GM19455 (cell line): Measurements from ENCODE around the gene RANBP3L.
"Not testable (repeated sequence)": the region's sequence is repeated elsewhere in the genome, so short reads cannot be mapped to it uniquely, and the experiment has no call there.

Experiments used
- ATAC-seq: cut with Tn5 transposase; IDR thresholded peaks from one replicate; pipeline ENCODE4 v1.9.1; 2021; ENCODE audit not compliant: unreplicated experiment

The RANBP3L gene

DNA sequence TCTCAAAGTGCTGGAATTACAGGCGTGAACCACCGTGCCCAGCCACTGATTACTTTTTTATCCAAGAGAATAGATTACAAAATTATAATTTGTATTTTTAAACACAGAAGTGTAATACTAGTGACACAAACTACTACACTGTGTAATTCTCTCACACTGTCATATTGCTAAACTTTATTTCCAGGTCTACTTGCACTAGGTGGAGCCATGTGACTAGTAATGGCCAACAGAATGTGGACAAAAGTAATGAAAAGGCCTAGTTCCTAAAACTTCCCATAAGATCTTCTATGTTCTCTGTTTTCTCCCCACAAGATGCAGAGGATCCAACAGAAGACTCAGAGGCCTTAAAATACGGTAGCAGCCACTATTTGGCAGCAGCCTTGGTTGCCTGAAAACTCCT is 87.3 kb downstream of the RANBP3L start:
- ATAC-seq: no peak

DNA sequence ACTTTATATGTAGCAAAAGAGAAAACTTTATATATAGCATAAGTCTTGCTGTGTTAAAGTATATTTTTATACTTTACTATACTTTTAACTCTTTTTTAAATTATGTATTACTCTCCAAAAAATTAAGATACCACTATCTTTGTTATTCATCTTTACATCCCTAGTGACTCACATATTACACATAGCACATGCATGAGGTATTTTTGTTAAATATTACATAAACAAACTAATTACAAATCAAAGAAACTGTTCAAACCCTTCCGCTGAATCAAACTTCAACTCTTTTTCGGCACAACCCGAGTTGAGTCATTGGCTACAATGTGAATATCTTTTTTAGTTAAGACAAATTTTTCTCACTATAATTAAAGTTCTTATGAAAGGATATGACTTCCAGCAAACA is 92.0 kb downstream of the RANBP3L start:
- ATAC-seq: no peak

DNA sequence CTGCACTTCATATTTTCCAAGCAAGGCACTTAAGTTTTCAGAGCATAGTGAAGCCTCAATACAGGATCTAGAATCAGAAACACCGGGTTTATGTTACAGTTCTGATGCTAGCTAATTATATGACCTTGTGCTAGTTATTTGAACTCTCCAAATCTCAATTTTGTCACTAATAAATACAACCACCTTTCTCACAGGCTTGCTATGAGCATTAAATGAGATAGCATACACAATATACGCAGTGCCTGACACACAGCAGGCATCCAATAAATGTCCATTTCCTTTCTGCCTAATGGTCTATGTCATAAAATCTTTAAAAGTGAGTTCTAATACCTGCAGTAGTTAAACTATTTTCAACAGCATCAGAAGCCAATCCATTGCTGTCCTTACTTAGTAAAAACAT is 92.9 kb downstream of the RANBP3L start:
- ATAC-seq: no peak

DNA sequence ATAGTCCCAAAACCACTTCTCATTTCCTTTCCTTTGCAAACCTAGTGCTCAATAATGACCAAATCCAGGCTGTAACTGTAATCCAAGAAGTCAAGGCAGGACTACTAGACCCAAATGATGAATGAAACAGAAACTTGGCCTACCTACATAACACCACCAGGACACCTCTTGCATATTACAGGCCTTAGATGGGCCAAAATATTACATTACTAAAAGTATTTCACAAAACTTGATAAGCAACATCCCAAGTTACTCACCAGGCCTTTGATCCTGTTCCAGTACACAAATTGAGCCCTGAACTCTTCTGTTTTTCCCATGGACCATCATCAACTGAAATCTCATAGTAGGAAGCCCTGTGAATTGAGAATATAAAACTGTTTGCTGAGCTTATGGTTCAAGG is 94.8 kb downstream of the RANBP3L start:
- ATAC-seq: no peak

DNA sequence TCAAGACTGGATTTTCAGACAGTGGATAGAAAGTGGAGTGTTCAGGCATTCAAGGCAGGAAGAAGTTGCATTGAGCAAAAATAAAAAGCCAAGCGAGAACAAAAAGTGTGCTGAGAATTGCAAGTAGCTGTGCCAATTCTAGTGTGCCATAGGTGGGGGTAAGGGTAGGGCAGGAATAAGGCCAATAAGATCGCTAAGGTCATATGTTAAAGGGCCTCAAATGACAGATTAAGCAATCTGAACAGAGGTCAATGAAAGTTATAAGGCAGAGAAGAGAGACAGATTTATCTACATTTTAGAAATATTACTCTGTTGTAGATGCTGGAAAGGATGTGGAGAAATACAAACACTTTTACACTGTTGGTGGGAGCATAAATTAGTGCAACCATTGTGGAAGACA is 96.4 kb downstream of the RANBP3L start:
- no peak for ATAC-seq

DNA sequence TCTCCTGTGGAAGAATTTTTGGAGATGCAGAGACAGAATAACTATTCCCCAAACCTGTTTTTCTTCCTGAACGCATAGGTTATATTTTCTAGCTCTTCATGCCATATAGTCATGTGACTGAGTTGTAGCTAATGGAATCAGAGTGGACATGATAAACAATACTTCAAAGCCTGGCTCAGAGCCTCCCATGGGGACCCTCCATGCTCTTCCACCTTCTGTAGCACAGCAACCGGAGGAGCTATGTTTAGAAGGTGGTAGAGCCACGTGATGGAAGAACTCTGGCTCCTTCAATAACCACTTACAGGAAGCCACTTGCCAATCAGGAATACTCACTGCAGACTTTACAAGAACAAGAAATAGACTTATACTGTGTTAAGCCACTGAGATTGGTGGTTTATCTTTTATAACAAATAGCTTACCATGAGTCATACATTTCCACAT is 99.2 kb downstream of the RANBP3L start:
- ATAC-seq: no peak

DNA sequence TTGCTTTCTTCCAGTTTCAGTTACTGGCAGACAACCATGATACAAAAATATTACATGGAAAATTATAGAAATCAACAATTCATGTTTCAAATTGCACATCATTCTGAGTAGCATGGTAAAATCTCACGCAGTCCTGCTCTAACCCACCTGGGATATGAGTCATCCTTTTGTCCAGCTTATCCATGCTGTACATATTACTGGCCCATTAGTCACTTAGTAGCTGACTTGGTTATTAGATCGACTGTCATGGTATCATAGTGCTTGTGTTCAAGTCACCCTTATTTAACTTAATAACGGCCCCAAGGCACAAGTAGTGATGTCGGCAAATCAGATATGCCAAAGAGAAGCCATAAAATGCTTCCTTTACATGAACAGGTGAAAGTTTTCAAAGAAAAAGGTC is 101.2 kb downstream of the RANBP3L start:
- no peak for ATAC-seq

DNA sequence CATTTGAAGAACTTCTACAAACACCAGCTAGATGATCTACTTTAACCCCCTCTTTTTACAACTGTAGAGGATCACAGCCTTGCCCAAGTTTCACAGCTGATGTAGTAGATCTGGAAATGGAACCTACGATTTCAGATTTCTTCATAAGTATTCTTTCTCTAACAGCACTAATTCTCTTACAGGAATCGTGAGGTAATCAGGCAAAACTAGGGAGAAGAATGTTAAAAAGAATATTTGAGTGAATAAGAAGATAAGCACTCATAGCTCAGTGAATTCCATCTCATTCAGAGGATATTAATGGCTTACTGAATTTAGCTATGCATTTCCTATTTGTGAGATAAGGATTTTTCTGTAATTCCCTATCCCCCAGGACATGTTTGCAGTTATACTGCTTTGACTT is 102.1 kb downstream of the RANBP3L start:
- ATAC-seq: no peak

DNA sequence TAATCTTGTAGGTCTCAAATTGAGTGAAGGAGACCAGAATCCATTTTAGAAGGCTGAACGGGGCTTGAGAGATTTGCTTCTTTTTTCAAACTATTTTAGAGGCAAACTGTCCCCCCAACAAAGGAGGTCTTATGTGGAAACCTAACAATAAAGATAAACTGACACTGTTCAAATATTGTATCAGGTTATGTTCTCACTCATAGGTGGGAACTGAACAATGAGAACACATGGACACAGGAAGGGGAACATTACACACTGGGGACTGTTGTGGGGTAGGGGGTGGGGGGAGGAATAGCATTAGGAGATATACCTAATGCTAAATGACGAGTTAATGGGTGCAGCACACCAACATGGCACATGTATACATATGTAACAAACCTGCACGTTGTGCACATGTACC is 102.9 kb downstream of the RANBP3L start:
- ATAC-seq: not testable (repeated sequence)
